Peyer's patch (tissue), 4 donors: ENCODE measurements around the gene PLEKHM2. TPM values are rescaled to one million over a fixed set of nuclear protein-coding genes. Genes with fewer than 3 reads are reported as not detected.
A peak's percentile ranks its signal among the peaks of the same experiment; 100 is the strongest.

Experiments used
- DNase-seq, 3 donors: peaks; one replicate each; pipeline ENCODE4 v3.0.0-alpha.2; 2017 to 2019
- H3K27ac ChIP-seq, 4 donors: fragments of 200-600 bp; sonication (generic); one replicate each; pipeline ENCODE4 v1.5.1; 2016 to 2019
- H3K27me3 ChIP-seq, 2 donors: fragments of 200-600 bp; sonication (generic); one replicate each; pipeline ENCODE4 v1.5.1; 2019
- H3K36me3 ChIP-seq, 3 donors: fragments of 200-600 bp; sonication (generic); one replicate each; pipeline ENCODE4 v1.5.1; 2016 to 2019
- H3K4me1 ChIP-seq, 4 donors: fragments of 200-600 bp; sonication (generic); one replicate each; pipeline ENCODE4 v1.5.1; 2016 to 2019
- H3K4me3 ChIP-seq, 4 donors: fragments of 200-600 bp; sonication (generic); 1 replicate in 3 of 4; 2 replicates in 1 of 4; pipeline ENCODE4 v1.5.1; 2016 to 2019; ENCODE audit warnings: mild to moderate bottlenecking in 1 of 4
- H3K9me3 ChIP-seq, 4 donors: fragments of 200-600 bp; sonication (generic); one replicate each; pipeline ENCODE4 v1.5.1; 2016 to 2019; ENCODE audit warnings: mild to moderate bottlenecking in 1 of 4
- CTCF ChIP-seq, 6 experiments: fragments of 450-650 bp in 4 of 6; fragments of 200-600 bp in 2 of 6; sonication (generic) in 1 of 6; IDR thresholded peaks; one replicate each; pipeline ENCODE4 v1.5.1; 2017 to 2019; ENCODE audit warnings: antibody characterized with exemption in 6 of 6, mild to moderate bottlenecking in 3 of 6, moderate library complexity in 1 of 6
- POLR2A ChIP-seq, 2 donors: fragments of 450-650 bp; IDR thresholded peaks; one replicate each; pipeline ENCODE4 v1.5.1; 2017; ENCODE audit warnings: antibody characterized with exemption in 2 of 2, mild to moderate bottlenecking in 2 of 2, moderate library complexity in 2 of 2
- total RNA-seq, 4 donors: library from RNA; depleted of rRNA; stranded (reverse); fragments of >200 nt; gene quantifications; one replicate each; pipeline ENCODE4 v1.1.0, GENCODE V29; 2016

Gene PLEKHM2
- total RNA-seq, 4 donors from 2014 or later, result 20.0 to 63.5 (median 37.7) TPM

DNA sequence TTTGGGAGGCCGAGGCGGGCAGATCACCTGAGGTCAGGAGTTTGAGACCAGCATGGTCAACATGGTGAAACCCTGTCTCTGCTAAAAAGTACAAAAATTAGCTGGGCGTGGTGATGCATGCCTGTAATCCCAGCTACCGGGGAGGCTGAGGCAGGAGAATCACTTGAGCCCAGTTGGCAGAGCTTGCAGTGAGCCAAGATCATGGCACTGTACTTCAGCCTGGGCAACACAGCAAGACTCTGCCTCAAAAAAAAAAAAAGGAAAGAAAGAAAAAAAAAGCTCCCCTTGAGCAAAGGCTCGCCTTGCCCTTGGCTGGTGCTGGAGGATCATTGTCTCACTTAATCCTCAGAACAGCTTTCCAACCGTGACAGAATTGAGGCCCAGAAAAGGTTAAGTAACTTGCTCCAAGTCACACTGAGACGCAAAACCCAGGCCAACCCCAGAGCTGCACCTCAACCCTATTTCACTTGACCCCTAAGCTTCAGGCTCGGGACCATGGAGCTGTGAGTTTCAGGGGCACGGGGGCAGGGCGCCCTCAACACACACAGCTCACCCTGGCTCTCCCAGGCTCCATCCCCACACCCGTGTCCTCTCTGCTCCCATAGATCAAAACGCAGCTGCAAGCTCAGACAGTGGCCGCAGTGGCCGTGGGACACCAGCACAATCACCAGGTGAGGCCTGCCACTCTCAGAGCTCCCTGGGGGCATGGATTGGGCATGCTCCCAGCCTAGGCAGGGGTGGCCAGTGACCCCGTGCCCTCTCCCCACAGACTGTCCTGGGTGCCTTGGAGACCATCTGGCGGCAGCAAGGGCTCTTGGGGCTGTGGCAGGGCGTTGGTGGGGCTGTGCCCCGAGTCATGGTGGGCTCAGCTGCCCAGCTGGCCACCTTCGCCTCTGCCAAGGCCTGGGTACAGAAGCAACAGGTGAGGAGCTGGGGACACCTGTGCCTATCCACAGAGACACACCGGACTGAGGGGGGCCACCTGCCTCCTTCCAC is 53.5 kb downstream of the PLEKHM2 start:
- Histone ChIP-seq H3K27me3 (no peaks in the 10 kb centered on the region), H3K9me3 (no peaks in the 10 kb centered on the region), H3K4me1 (peaks cover 0 to 42% (median 3%) of the 10 kb centered on the region in 4 donors), H3K36me3 (peaks cover 0 to 27% (median 0%) of the 10 kb centered on the region in 3 donors), H3K4me3 (peak overlapping the region in 2 of 4 donors; percentile 55 to 59), H3K27ac (peak overlapping the region in 3 of 4 donors; percentile 73 to 99 (median 99))
- TF ChIP-seq CTCF (IDR thresholded peaks at IDR 0.05), result no peak
- no peak for TF ChIP-seq POLR2A (IDR thresholded peaks at IDR 0.05)
- DNase-seq, result no peak

- DNase-seq, result no peak
- no peaks in the 10 kb centered on the region for H3K27me3 ChIP-seq
- H3K4me1 ChIP-seq, result peaks cover 0 to 42% (median 3%) of the 10 kb centered on the region in 4 donors
- peak overlapping the region in 1 of 4 donors; percentile 99 for H3K27ac ChIP-seq
- no peaks in the 10 kb centered on the region for H3K9me3 ChIP-seq
- peaks cover 0 to 17% (median 0%) of the 10 kb centered on the region in 3 donors for H3K36me3 ChIP-seq
- H3K4me3 ChIP-seq, result peak overlapping the region in 2 of 4 donors; percentile 55 to 59
- TF ChIP-seq POLR2A (IDR thresholded peaks at IDR 0.05), result no peak
- no peak for TF ChIP-seq CTCF (IDR thresholded peaks at IDR 0.05)
Observed at GRCh38 chr1:15738416-15739113, 54.4 kb downstream of the PLEKHM2 start.

- Histone ChIP-seq H3K4me1 (peaks cover 0 to 42% (median 3%) of the 10 kb centered on the region in 4 donors), H3K27ac (peak overlapping the region in 1 of 4 donors; percentile 99), H3K9me3 (no peaks in the 10 kb centered on the region), H3K36me3 (peaks cover 0 to 10% (median 0%) of the 10 kb centered on the region in 3 donors), H3K4me3 (no peak overlapping the region), H3K27me3 (no peaks in the 10 kb centered on the region)
- DNase-seq, result no peak
- TF ChIP-seq POLR2A (IDR thresholded peaks at IDR 0.05) (no peak), CTCF (IDR thresholded peaks at IDR 0.05) (no peak)
Observed at GRCh38 chr1:15739259-15739658, 55.1 kb downstream of the PLEKHM2 start.

- Histone ChIP-seq H3K27me3 (no peaks in the 10 kb centered on the region), H3K27ac (peak overlapping the region in 1 of 4 donors; percentile 40), H3K9me3 (no peaks in the 10 kb centered on the region), H3K36me3 (peaks cover 0 to 6% (median 0%) of the 10 kb centered on the region in 3 donors), H3K4me3 (no peak overlapping the region), H3K4me1 (peaks cover 0 to 40% (median 3%) of the 10 kb centered on the region in 4 donors)
- no peak for DNase-seq
- TF ChIP-seq POLR2A (IDR thresholded peaks at IDR 0.05) (no peak), CTCF (IDR thresholded peaks at IDR 0.05) (no peak)
Observed at GRCh38 chr1:15739745-15740144, 55.6 kb downstream of the PLEKHM2 start.
